Measurements from ENCODE around the gene RMC1.
"Not testable (repeated sequence)": the region's sequence is repeated elsewhere in the genome, so short reads cannot be mapped to it uniquely, and the experiment has no call there.

RMC1 gene

GRCh38 chr18:23503038-23503962 is at the start of gene RMC1:
Gene RMC1 (plus strand): TSS chr18:23503511. CDS start chr18:23503619, 108 bp downstream.
- peak; percentile 79 for DNase-seq (ENCODE audit: low read depth in 2 of 2)

GRCh38 chr18:23453680-23454058 is 49.6 kb upstream of the RMC1 start:
- DNase-seq (ENCODE audit: low read depth in 2 of 2), result no peak

- no peak for DNase-seq (ENCODE audit: low read depth in 2 of 2)
Measured at GRCh38 chr18:23456835-23457234, 46.5 kb upstream of the RMC1 start.

GRCh38 chr18:23458830-23459529 is 44.3 kb upstream of the RMC1 start:
- DNase-seq (ENCODE audit: low read depth in 2 of 2), result no peak

- DNase-seq (ENCODE audit: low read depth in 2 of 2), result no peak
Measured at GRCh38 chr18:23459530-23459921, 43.8 kb upstream of the RMC1 start.

- no peak for DNase-seq (ENCODE audit: low read depth in 2 of 2)
Measured at GRCh38 chr18:23460285-23461273, 42.7 kb upstream of the RMC1 start.

- no peak for DNase-seq (ENCODE audit: low read depth in 2 of 2)
Measured at GRCh38 chr18:23462876-23463275, 40.4 kb upstream of the RMC1 start.

GRCh38 chr18:23468753-23469459 is 34.4 kb upstream of the RMC1 start:
- DNase-seq (ENCODE audit: low read depth in 2 of 2), result no peak

GRCh38 chr18:23470620-23471387 is 32.5 kb upstream of the RMC1 start:
- no peak for DNase-seq (ENCODE audit: low read depth in 2 of 2)

GRCh38 chr18:23471486-23471885 is 31.8 kb upstream of the RMC1 start:
- DNase-seq (ENCODE audit: low read depth in 2 of 2), result no peak

- no peak for DNase-seq (ENCODE audit: low read depth in 2 of 2)
Measured at GRCh38 chr18:23479829-23480505, 23.3 kb upstream of the RMC1 start.

GRCh38 chr18:23484561-23485182 is 18.6 kb upstream of the RMC1 start:
- no peak for DNase-seq (ENCODE audit: low read depth in 2 of 2)

GRCh38 chr18:23485386-23485785 is 17.9 kb upstream of the RMC1 start:
- DNase-seq (ENCODE audit: low read depth in 2 of 2), result no peak

GRCh38 chr18:23487738-23488570 is 15.4 kb upstream of the RMC1 start:
- no peak for DNase-seq (ENCODE audit: low read depth in 2 of 2)

- not testable (repeated sequence) for DNase-seq (ENCODE audit: low read depth in 2 of 2)
Measured at GRCh38 chr18:23489586-23489985, 13.7 kb upstream of the RMC1 start.

- no peak for DNase-seq (ENCODE audit: low read depth in 2 of 2)
Measured at GRCh38 chr18:23493654-23494053, 9.7 kb upstream of the RMC1 start.

- no peak for DNase-seq (ENCODE audit: low read depth in 2 of 2)
Measured at GRCh38 chr18:23494992-23495391, 8.3 kb upstream of the RMC1 start.

- no peak for DNase-seq (ENCODE audit: low read depth in 2 of 2)
Measured at GRCh38 chr18:23495723-23496440, 7.4 kb upstream of the RMC1 start.

All from fibroblast of skin of left quadriceps (primary cell).